HG02885 (cell line): Measurements from ENCODE around the gene GRM3.
A peak's percentile ranks its signal among the peaks of the same experiment; 100 is the strongest.

Experiments used
- ATAC-seq: cut with Tn5 transposase; IDR thresholded peaks from one replicate; pipeline ENCODE4 v1.9.1; 2021; ENCODE audit warnings: mild to moderate bottlenecking; ENCODE audit not compliant: unreplicated experiment, poor library complexity

Gene GRM3

GRCh38 chr7:86778271-86778670 is 134.6 kb downstream of the GRM3 start:
- ATAC-seq, result peak; percentile 43

GRCh38 chr7:86784765-86785164 is 141.1 kb downstream of the GRM3 start:
- no peak for ATAC-seq

GRCh38 chr7:86785641-86786040 is 141.9 kb downstream of the GRM3 start:
- peak; percentile 80 for ATAC-seq

GRCh38 chr7:86786376-86786775 is 142.7 kb downstream of the GRM3 start:
- no peak for ATAC-seq

GRCh38 chr7:86788948-86789347 is 145.2 kb downstream of the GRM3 start:
- ATAC-seq, result peak; percentile 66

- ATAC-seq, result peak; percentile 63
Observed at GRCh38 chr7:86790383-86790782, 146.7 kb downstream of the GRM3 start.

- no peak for ATAC-seq
Observed at GRCh38 chr7:86792260-86792659, 148.6 kb downstream of the GRM3 start.

- no peak for ATAC-seq
Observed at GRCh38 chr7:86793136-86793535, 149.4 kb downstream of the GRM3 start.

GRCh38 chr7:86814661-86815379 is 171.1 kb downstream of the GRM3 start:
- ATAC-seq, result peak; percentile 72

- ATAC-seq, result no peak
Observed at GRCh38 chr7:86815556-86815955, 171.8 kb downstream of the GRM3 start.

- ATAC-seq, result no peak
Observed at GRCh38 chr7:86818903-86819302, 175.2 kb downstream of the GRM3 start.

GRCh38 chr7:86823769-86824168 is 180.1 kb downstream of the GRM3 start:
- no peak for ATAC-seq

- ATAC-seq, result no peak
Observed at GRCh38 chr7:86825264-86825663, 181.6 kb downstream of the GRM3 start.

- ATAC-seq, result no peak
Observed at GRCh38 chr7:86826948-86827347, 183.2 kb downstream of the GRM3 start.

GRCh38 chr7:86833360-86833759 is 189.7 kb downstream of the GRM3 start:
- ATAC-seq, result no peak

- no peak for ATAC-seq
Observed at GRCh38 chr7:86837235-86837634, 193.5 kb downstream of the GRM3 start.

- peak; percentile 74 for ATAC-seq
Observed at GRCh38 chr7:86844608-86845007, 200.9 kb downstream of the GRM3 start.

- no peak for ATAC-seq
Observed at GRCh38 chr7:86846494-86847190, 202.9 kb downstream of the GRM3 start.

- ATAC-seq, result no peak
Observed at GRCh38 chr7:86848226-86848625, 204.5 kb downstream of the GRM3 start.

GRCh38 chr7:86851566-86851965 is 207.9 kb downstream of the GRM3 start:
- ATAC-seq, result no peak

- ATAC-seq, result no peak
Observed at GRCh38 chr7:86863452-86863851, 219.7 kb downstream of the GRM3 start.
